Lower leg skin (tissue), 3 donors: ENCODE results near the gene DDX27.

ENCODE experiments used
- POLR2A ChIP-seq, 2 donors: fragments of 450-650 bp; IDR thresholded peaks; one replicate each; pipeline ENCODE4 v1.6.1; 2016 to 2017; ENCODE audit warnings: antibody characterized with exemption in 2 of 2, mild to moderate bottlenecking in 1 of 2, moderate library complexity in 1 of 2
- TF ChIP-seq, protein P1 (sequence below), 3 donors: fragments of 450-650 bp; IDR thresholded peaks; one replicate each; pipeline ENCODE4 v1.5.1; 2016; ENCODE audit warnings: antibody characterized with exemption in 3 of 3, mild to moderate bottlenecking in 3 of 3, moderate library complexity in 2 of 3

DNA sequence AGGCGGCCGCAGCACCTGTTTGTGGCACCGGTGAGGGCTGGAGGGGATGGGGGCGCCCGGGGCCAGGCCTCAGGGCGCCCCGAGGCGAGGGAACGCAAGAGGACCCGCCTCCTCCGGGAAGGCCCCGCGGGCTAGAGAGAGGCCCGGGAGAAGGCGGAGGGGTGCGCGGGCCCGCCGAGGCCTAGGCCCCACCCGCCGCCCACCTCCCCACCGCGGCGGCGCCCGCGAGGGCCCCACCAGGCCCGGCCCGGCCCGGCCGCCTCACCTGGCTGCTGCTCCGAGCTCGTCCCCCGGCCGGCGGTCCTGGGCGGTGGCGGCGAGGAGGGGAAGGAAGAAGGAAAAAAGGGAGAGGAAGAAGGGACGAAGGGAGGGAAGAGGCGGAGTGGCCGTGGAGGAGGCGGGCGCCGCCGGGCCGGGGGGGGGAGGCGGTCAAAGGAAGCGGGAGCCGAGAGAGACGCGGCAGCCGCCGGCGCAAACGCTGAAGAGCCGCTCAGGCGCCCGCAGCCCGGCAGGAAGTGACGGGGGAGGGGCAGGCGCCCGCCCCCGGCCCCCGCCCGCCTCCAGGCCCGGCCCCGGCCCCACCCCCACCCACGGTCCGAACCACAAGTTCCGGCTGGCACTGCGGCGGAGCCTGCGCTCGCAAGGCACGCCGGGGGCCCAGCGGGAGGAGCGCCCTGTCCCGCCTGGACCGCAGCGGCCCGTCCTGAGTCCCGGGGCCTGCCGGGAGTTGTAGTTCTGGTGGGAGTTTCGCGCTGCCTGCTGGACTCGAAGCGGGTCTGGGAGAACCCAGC lies 31.2 kb upstream of the DDX27 start, which contains the start of gene STAU1:
- TF ChIP-seq, protein P1, sequence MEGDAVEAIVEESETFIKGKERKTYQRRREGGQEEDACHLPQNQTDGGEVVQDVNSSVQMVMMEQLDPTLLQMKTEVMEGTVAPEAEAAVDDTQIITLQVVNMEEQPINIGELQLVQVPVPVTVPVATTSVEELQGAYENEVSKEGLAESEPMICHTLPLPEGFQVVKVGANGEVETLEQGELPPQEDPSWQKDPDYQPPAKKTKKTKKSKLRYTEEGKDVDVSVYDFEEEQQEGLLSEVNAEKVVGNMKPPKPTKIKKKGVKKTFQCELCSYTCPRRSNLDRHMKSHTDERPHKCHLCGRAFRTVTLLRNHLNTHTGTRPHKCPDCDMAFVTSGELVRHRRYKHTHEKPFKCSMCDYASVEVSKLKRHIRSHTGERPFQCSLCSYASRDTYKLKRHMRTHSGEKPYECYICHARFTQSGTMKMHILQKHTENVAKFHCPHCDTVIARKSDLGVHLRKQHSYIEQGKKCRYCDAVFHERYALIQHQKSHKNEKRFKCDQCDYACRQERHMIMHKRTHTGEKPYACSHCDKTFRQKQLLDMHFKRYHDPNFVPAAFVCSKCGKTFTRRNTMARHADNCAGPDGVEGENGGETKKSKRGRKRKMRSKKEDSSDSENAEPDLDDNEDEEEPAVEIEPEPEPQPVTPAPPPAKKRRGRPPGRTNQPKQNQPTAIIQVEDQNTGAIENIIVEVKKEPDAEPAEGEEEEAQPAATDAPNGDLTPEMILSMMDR (IDR thresholded peaks at IDR 0.05) = no peak
- no peak for TF ChIP-seq POLR2A (IDR thresholded peaks at IDR 0.05)
